GM18907 (cell line): ENCODE data around the gene JAKMIP1.

Experiments
- ATAC-seq: cut with Tn5 transposase; IDR thresholded peaks from one replicate; pipeline ENCODE4 v1.9.1; 2021; ENCODE audit warnings: mild to moderate bottlenecking, moderate library complexity; ENCODE audit not compliant: unreplicated experiment

JAKMIP1 gene

GRCh38 chr4:6183740-6184139 lies 16.6 kb downstream of the JAKMIP1 start:
- ATAC-seq: no peak

DNA sequence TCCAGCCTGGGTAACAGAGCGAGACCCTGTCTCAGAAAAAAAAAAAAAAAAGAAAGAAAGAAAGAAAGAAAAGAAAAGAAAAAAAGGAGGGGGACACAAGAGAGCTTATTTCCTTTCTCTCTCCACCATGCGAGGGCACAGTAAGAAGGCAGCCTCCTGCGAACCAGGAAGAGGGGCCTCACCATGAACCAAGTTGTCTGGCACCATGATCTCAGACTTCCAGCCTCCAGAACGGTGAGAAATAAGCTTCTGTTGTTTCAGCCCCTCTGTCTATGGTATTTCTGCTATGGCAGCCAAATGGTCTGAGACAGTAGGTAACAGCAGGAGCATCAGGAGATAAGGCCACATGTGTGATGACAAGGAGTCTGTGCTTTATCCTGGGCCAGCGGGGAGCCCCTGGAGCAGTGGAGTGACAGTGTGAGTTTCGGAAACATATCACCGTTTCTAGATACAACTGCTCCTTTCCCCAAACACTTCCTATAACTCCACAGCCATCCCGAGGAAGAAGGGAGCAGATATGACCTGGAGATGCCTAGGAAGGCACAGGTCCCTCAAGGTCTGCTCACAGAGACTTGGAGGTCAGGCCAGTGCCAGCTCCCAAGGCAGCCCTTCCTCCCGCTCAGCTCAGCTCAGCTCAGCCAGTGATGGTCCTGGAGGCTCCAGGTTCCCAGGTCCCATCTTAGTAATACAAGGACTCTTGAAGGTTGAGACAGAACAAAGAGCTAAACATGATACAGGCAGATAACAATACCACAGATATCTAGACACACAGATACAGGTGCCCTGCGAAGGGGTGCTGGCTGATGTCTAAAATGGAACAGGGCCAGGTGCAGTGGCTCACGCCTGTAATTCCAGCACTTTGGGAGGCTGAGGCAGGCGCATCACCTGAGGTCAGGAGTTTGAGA lies 17.7 kb downstream of the JAKMIP1 start:
- no peak for ATAC-seq

DNA sequence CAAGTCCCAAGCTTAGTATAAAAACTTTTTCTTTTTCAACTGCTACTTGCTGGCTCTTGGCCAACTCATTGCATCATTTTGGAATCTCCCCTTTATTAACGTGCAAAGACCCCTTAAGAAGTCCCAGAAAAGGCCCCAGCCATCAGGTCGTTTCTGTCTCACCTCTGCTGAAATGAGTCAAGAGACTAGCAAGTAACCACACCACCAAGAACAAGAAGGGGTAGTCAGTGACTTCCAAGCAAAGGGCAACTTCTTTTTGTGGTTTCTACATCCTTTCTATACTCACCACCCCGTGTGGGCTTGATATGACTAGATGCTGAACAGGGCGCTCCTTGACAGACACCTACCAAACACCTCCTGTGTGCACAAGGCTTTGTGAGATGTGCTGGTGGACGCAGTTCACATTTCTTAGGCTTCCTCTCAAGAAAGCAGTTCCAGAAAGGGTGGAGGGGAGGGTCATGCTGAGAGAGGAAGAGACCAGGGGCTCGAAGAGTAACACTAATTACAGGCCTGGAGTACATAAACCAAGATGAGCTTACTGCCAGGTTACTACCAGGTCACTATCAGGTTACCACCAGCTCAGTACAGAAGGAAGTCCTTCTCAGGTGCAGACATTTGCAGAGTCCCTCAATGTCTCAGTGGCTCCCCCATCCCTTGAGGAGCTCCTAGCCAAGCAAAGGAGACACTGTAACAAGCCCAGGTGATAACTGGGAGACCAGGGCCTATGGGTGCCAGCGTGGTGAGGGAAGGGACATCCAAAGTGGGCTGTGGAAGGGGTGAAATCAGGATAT lies 19.3 kb downstream of the JAKMIP1 start:
- peak; percentile 93 for ATAC-seq

- ATAC-seq: no peak
Observed at GRCh38 chr4:6179362-6179761, 21.0 kb downstream of the JAKMIP1 start.

DNA sequence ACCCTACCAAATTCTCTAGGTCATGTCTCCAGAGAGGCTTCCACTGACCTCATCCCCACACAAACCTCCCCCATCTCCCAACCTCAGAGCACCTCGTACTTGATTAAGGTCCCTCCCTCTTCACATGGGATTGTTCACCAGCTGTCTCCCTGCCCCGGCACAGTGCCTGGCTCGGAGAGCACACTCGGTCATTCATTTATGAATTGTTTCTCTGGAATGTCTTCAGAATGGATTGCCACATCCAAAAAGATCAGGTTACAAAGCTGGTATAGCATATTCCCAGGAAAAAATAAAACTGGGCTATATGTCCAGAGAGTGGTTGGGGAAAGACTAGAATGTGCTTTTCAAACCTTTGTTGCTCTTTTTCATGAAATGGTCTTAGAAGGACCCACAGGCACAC lies 21.6 kb downstream of the JAKMIP1 start:
- no peak for ATAC-seq

- ATAC-seq: no peak
Observed at GRCh38 chr4:6177587-6178197, 22.7 kb downstream of the JAKMIP1 start.

DNA sequence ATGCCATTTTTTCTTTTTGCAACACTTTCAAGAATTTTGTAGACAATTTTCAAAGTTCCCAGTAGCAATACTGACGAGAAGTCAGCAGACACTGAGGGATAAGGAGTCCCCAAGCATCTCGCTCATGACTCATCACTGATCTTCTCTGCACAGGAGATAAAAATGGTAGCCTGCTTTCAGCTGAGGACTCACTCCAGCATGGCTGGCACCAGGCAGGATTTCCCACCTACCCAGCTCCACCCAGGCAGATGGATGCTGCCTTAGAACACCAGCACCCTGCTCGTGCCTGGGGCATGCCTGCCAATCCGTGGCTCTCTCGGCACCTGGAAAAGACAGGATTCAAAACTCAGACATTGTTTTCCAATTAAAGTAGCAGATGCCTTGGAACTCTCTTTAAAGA lies 24.9 kb downstream of the JAKMIP1 start:
- ATAC-seq: no peak

DNA sequence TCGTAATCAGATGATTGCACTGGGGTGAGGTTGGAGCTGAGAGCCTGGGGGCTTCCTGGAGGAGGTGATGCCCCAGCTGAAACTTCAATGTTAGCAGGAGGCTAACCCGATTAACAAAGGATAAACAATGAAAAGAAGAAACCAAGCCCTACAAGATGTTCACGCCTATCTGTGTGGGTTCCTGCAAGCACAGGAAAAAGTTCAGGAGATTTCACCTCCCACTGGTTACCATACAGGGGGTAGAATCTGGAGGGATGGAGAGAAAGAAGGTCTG lies 27.5 kb downstream of the JAKMIP1 start:
- ATAC-seq: no peak

GRCh38 chr4:6172093-6172926 lies 28.0 kb downstream of the JAKMIP1 start:
- ATAC-seq: no peak

- no peak for ATAC-seq
Observed at GRCh38 chr4:6169239-6169638, 31.1 kb downstream of the JAKMIP1 start.

DNA sequence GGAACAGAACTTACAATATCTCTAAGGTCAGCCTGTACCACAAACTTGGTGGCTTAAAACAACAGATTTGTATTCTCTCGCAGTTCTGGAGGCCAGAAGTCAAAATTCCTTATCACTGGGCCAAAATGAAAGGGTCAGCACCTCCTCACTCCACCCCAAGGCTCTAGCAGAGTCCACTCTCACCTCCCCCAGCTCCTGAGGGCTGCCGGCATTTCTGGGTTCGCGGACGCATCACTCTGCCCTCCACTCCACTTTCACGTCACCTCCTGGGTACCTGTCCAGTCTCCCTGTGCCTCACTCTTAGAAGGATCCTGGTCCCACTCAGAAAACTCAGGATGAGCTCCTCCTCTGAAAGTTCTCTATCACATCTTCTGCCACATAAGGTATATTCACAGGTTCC lies 34.6 kb downstream of the JAKMIP1 start:
- no peak for ATAC-seq

DNA sequence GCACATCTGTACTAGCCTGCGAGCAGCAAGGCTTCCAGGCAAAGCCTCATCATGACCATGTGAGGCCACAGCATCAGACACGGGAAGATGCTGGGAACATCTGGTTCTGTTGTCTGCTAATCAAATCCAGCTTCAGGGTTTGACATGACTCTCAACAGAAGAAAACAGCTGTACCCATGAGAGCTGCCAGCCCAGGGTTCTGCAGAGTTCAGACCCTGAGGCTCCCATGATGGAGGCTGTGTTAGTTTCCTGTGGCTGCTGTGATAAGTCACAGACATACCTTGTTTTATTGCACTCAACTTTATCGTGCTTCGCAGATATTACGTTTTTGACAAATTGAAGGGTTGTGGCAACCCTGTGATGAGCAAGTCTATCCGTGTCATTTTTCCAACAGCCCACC lies 37.5 kb downstream of the JAKMIP1 start:
- no peak for ATAC-seq

GRCh38 chr4:6161921-6162464 lies 38.4 kb downstream of the JAKMIP1 start:
- ATAC-seq: no peak

DNA sequence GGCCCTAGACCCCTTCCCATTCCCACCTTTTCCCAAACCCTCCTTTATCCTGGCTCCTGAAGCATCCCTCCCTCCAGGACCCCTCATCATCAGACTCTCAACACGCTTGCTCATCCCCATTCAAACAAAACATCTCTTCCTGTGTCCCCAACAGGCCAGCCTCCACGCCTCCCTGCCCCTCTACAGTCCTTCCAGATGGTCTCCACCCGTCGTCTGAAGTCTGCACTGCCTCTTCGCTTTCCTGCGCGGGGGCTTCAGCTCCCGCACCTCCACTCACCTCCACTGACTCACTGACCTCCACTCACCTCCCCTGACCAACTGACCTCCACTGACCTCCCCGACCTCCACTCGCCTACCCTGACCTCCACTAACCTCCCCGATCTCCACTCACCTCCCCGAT lies 39.8 kb downstream of the JAKMIP1 start:
- ATAC-seq: no peak

- ATAC-seq: no peak
Observed at GRCh38 chr4:6157926-6158325, 42.4 kb downstream of the JAKMIP1 start.

- no peak for ATAC-seq
Observed at GRCh38 chr4:6155996-6156750, 44.2 kb downstream of the JAKMIP1 start.

DNA sequence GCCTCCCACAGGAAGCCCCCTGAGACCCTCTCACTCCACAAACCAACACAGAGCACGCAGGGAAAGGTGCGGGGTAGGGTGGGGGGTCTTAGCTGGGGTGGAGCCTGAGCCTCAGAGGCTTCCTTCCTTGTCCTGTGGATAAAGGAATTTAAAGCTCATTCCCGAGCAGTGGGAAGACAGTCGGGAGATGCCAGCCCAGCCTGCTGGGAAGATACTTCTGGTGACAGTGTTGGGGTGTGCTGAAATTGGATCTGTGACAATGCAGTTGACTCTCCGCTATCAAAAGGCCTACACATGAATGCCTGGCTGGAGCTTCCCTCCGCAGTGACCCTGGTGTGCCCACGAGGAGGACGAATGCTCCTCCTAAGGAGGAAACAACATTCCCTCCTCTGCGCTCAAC lies 45.5 kb downstream of the JAKMIP1 start:
- ATAC-seq: no peak

DNA sequence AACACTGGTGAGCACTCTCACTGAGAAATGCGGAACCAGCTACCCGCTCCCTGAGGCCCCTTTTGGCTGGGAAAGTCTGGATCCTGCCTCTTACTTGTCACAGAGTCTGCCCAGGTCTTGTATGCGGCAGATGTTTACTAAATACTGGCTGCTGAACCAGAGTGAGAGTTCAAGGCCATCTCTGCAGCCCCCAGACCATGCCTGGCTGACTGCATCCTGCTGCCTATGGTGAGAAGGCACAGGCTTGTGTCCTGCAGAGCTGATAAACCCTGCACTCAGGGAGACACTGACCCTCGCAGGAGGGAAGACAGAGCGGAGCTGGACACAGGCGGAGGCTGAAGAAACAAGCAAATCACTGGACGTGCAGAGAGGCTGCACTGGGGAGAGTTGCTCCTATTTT lies 46.5 kb downstream of the JAKMIP1 start:
- no peak for ATAC-seq

- no peak for ATAC-seq
Observed at GRCh38 chr4:6152869-6153705, 47.3 kb downstream of the JAKMIP1 start.
